Hindlimb muscle (tissue), 1 donor: ENCODE measurements around the gene CHAF1A. TPM values are rescaled to one million over a fixed set of nuclear protein-coding genes. Genes with fewer than 3 reads are reported as not detected.

Source experiments
- DNase-seq: peaks from one replicate; pipeline ENCODE4 v3.0.0-alpha.2; 2013
- polyA plus RNA-seq: library from polyadenylated mRNA; unstranded; fragments of 120-200 nt; gene quantifications from one replicate; pipeline ENCODE4 v1.2.1, GENCODE V29; 2013; ENCODE audit not compliant: insufficient read length

The CHAF1A gene
- polyA plus RNA-seq, 1 donor, result 10.7 TPM

- DNase-seq, result no peak
Measured at GRCh38 chr19:4379383-4380253, 22.8 kb upstream of the CHAF1A start.

GRCh38 chr19:4380254-4380727 lies 22.1 kb upstream of the CHAF1A start:
- no peak for DNase-seq

GRCh38 chr19:4385291-4386040 lies 17.0 kb upstream of the CHAF1A start:
- no peak for DNase-seq

GRCh38 chr19:4386041-4386782 lies 16.2 kb upstream of the CHAF1A start:
- no peak for DNase-seq

- DNase-seq, result no peak
Measured at GRCh38 chr19:4388337-4389063, 13.9 kb upstream of the CHAF1A start.

- DNase-seq, result no peak
Measured at GRCh38 chr19:4389064-4389375, 13.4 kb upstream of the CHAF1A start.

GRCh38 chr19:4389511-4390016 lies 12.9 kb upstream of the CHAF1A start:
- no peak for DNase-seq

GRCh38 chr19:4390017-4390566 lies 12.3 kb upstream of the CHAF1A start:
- no peak for DNase-seq

GRCh38 chr19:4390567-4391305 lies 11.7 kb upstream of the CHAF1A start:
- DNase-seq, result no peak

GRCh38 chr19:4391306-4391693 lies 11.1 kb upstream of the CHAF1A start:
- DNase-seq, result no peak

- DNase-seq, result no peak
Measured at GRCh38 chr19:4391701-4392483, 10.5 kb upstream of the CHAF1A start.

GRCh38 chr19:4393947-4394590 lies 8.4 kb upstream of the CHAF1A start:
- no peak for DNase-seq

- DNase-seq, result no peak
Measured at GRCh38 chr19:4396949-4397783, 5.3 kb upstream of the CHAF1A start.

GRCh38 chr19:4399812-4400134 lies 2.7 kb upstream of the CHAF1A start:
- no peak for DNase-seq

- peak; percentile 92 for DNase-seq
Measured at GRCh38 chr19:4400135-4400936, 2.1 kb upstream of the CHAF1A start, which contains the start of gene SH3GL1. SH3GL1 (minus strand) TSS chr19:4400547; CDS start chr19:4400368, 179 bp downstream.

GRCh38 chr19:4401769-4402170 lies 670 bp upstream of the CHAF1A start:
- DNase-seq, result no peak

- DNase-seq, result no peak
Measured at GRCh38 chr19:4403005-4403761, 743 bp downstream of the CHAF1A start.
